GM23248 (cell line): ENCODE results near the gene SGSM1. TPM values are rescaled to one million over a fixed set of nuclear protein-coding genes. Genes with fewer than 3 reads are reported as not detected.

Source experiments
- DNase-seq: peaks from one replicate; pipeline ENCODE4 v3.0.0-alpha.2; 2015
- H2AFZ ChIP-seq: fragments of 200-600 bp; sonication (generic); 2 replicates; pipeline ENCODE4 v1.6.1; 2016; ENCODE audit warnings: antibody characterized with exemption
- H3F3A ChIP-seq: fragments of 200-600 bp; sonication (generic); 2 replicates; pipeline ENCODE4 v1.6.1; 2016; ENCODE audit warnings: mild to moderate bottlenecking, antibody characterized with exemption, mixed run types; ENCODE audit not compliant: insufficient read depth
- H3K27ac ChIP-seq: fragments of 200-600 bp; sonication (generic); 2 replicates; pipeline ENCODE4 v1.5.1; 2016; ENCODE audit warnings: mild to moderate bottlenecking
- H3K27me3 ChIP-seq: fragments of 200-600 bp; sonication (generic); replicated peaks from 2 replicates; pipeline ENCODE4 v1.6.1; 2016; ENCODE audit warnings: mild to moderate bottlenecking; ENCODE audit not compliant: insufficient read depth
- H3K36me3 ChIP-seq: fragments of 200-600 bp; sonication (generic); 2 replicates; pipeline ENCODE4 v1.6.1; 2016; ENCODE audit warnings: low read depth, mild to moderate bottlenecking
- H3K4me1 ChIP-seq: fragments of 200-600 bp; sonication (generic); 2 replicates; pipeline ENCODE4 v1.6.1; 2016; ENCODE audit warnings: mild to moderate bottlenecking; ENCODE audit not compliant: insufficient read depth
- H3K4me2 ChIP-seq: fragments of 200-600 bp; sonication (generic); one replicate; pipeline ENCODE4 v1.6.1; 2016; ENCODE audit warnings: mild to moderate bottlenecking; ENCODE audit not compliant: unreplicated experiment
- H3K4me3 ChIP-seq: fragments of 200-600 bp; sonication (generic); 2 replicates; pipeline ENCODE4 v1.5.1; 2016; ENCODE audit warnings: mild to moderate bottlenecking
- H3K79me2 ChIP-seq: fragments of 200-600 bp; sonication (generic); 2 replicates; pipeline ENCODE4 v1.6.1; 2016; ENCODE audit warnings: mild to moderate bottlenecking; ENCODE audit not compliant: insufficient read depth
- H3K9ac ChIP-seq: fragments of 200-600 bp; sonication (generic); 2 replicates; pipeline ENCODE4 v1.6.1; 2016; ENCODE audit warnings: mild to moderate bottlenecking
- H3K9me2 ChIP-seq: fragments of 200-600 bp; sonication (generic); 2 replicates; pipeline ENCODE4 v1.6.1; 2016; ENCODE audit warnings: mixed run types, mild to moderate bottlenecking, moderate library complexity; ENCODE audit not compliant: insufficient read depth
- H3K9me3 ChIP-seq: fragments of 200-600 bp; sonication (generic); one replicate; pipeline ENCODE4 v1.6.1; 2017; ENCODE audit warnings: low read depth
- H4K20me1 ChIP-seq: fragments of 200-600 bp; sonication (generic); 2 replicates; pipeline ENCODE4 v1.6.0; 2016; ENCODE audit not compliant: insufficient read depth
- EZH2 ChIP-seq: fragments of 200-600 bp; sonication (generic); IDR thresholded peaks from 2 replicates; pipeline ENCODE4 v1.6.1; 2018; ENCODE audit warnings: antibody characterized with exemption, mild to moderate bottlenecking; ENCODE audit not compliant: insufficient read depth, poor library complexity, severe bottlenecking
- EZH2phosphoT487 ChIP-seq: fragments of 200-600 bp; sonication (generic); IDR thresholded peaks from 2 replicates; pipeline ENCODE4 v1.6.1; 2018; ENCODE audit warnings: antibody characterized with exemption, moderate library complexity, mild to moderate bottlenecking, low read depth; ENCODE audit not compliant: insufficient read depth
- WGBS, 2 experiments: methylation state at CpG; one replicate each; pipeline ENCODE4 v1.1.6; 2015 to 2017; ENCODE audit warnings: low lambda C conversion rate in 2 of 2, low coverage in 1 of 2; ENCODE audit errors: missing lambda C conversion rate in 2 of 2; 5-methylcytosine and 5-hydroxymethylcytosine counted together
- in situ Hi-C: fragments of 300-500 bp; cut with MboI; formaldehyde crosslinking; loops from 2 replicates; pipeline ENCODE4 v1.15.0; 2020
- polyA plus RNA-seq: library from polyadenylated mRNA; unstranded; fragments of >200 nt; fragmentation: Nextera tagmentation; extraction: Ambion mirVana; gene quantifications from 2 replicates; pipeline ENCODE4 v1.2.1, GENCODE V29; 2016
- total RNA-seq: library from RNA; depleted of rRNA; stranded (reverse); fragments of >200 nt; shearing (Covaris generic); gene quantifications from 2 replicates; pipeline ENCODE4 v1.2.3, GENCODE V29; 2014

SGSM1 gene
- total and polyA plus RNA-seq, 2 experiments from 2014 or later: not detected

DNA sequence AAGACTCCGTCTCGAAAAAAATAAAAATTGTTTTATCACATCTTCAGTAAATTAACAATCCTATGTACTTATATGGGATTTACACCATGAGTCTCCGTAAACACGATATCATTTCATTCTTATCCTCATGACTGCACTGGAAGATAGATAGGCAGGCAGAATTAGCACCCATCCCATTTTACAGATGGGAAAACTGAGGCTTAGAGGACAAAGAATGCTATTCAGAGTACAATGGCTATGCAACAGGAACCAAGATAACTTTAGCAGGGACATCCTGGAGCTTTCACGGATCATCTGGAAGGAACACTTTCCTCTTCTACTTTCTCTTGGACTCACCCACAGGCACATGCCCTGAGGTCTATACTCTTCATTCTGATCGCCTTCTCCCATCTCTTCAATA is 14.6 kb upstream of the SGSM1 start:
- no peaks in the 10 kb centered on the region for H3K9me2 ChIP-seq
- H3K4me3 ChIP-seq: no peak overlapping the region
- H3K79me2 ChIP-seq: no peaks in the 10 kb centered on the region
- no peak overlapping the region for H3K27ac ChIP-seq
- no peak overlapping the region for H3K9ac ChIP-seq
- 52 to 54% methylated on average over 6 of the region's 6 CpGs for WGBS, 2 experiments
- in situ Hi-C loops: no loop called here
- H3K4me1 ChIP-seq: no peaks in the 10 kb centered on the region
- H3K4me2 ChIP-seq: no peak overlapping the region
- TF ChIP-seq EZH2: no peak
- no peak for TF ChIP-seq EZH2phosphoT487
- H3K27me3 ChIP-seq: no peaks in the 10 kb centered on the region
- no peak for DNase-seq
- no peak overlapping the region for H2AFZ ChIP-seq
- no peaks in the 10 kb centered on the region for H3K36me3 ChIP-seq
- H3F3A ChIP-seq: no peaks in the 10 kb centered on the region
- H3K9me3 ChIP-seq: no peaks in the 10 kb centered on the region
- H4K20me1 ChIP-seq: no peaks in the 10 kb centered on the region

DNA sequence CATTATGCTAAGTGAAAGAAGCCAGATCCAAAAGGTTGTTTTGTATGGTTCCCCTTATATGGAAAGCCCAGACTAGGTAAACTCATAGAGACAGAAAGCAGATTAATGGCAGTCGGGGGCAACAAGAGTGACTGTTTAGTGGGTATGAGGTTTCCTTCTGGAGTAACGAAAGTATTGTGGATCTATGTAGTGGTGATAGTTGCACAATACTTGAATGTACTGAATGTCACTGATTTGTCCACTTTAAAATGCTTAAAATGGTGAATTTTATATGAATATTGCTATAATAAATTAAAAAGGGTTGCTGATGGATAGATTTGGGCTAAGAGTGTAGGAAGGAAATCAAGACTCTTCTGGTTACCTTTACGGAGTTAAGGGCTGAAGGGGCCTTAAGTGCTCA is 10.0 kb upstream of the SGSM1 start:
- 54 to 55% methylated on average over 3 of the region's 3 CpGs for WGBS, 2 experiments
- H4K20me1 ChIP-seq: no peaks in the 10 kb centered on the region
- no peaks in the 10 kb centered on the region for H3K9me2 ChIP-seq
- no peak overlapping the region for H3K27ac ChIP-seq
- H3K27me3 ChIP-seq: no peaks in the 10 kb centered on the region
- H2AFZ ChIP-seq: no peak overlapping the region
- DNase-seq: no peak
- no peak overlapping the region for H3K9ac ChIP-seq
- no peaks in the 10 kb centered on the region for H3K4me1 ChIP-seq
- H3K36me3 ChIP-seq: no peaks in the 10 kb centered on the region
- no peak overlapping the region for H3K4me2 ChIP-seq
- TF ChIP-seq EZH2phosphoT487 (no peak), EZH2 (no peak)
- H3K79me2 ChIP-seq: no peaks in the 10 kb centered on the region
- no peaks in the 10 kb centered on the region for H3F3A ChIP-seq
- H3K9me3 ChIP-seq: no peaks in the 10 kb centered on the region
- in situ Hi-C loops: no loop called here
- no peak overlapping the region for H3K4me3 ChIP-seq

- in situ Hi-C loops: no loop called here
- H3K4me2 ChIP-seq: no peak overlapping the region
Measured at GRCh38 chr22:24796860-24797259, 9.2 kb upstream of the SGSM1 start.

DNA sequence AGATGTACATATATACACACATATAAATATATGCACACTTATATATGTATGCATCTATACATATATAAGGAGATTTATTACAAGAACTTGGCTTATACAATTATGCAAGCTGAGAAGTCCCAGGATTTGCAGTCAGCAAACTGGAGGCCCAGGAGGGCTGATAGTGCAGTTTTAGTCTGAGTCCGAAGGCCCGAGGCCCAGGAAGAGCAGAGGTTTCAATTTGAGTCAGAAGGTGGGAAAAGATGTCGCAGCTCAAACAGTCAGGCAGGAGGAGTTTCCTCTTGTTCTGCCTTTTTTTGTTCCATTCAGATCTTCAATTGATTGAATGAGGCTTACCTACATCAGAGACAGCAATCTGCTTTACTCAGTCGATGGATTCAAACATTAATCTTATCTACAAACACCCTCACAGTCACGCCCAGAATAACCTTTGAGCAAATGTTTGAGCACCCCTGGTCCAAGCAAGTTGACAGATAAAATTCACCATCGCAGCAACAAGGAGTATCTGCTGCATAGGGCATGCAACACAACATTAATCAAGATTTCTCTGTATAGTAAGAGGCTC is 4.0 kb upstream of the SGSM1 start:
- in situ Hi-C loops: no loop called here
- peaks cover 3% of the 10 kb centered on the region; the same call in 1 of the 2 replicates for H3K27me3 ChIP-seq
- no peak overlapping the region for H3K4me3 ChIP-seq
- no peaks in the 10 kb centered on the region for H3K9me3 ChIP-seq
- H3K4me2 ChIP-seq: no peak overlapping the region
- H4K20me1 ChIP-seq: no peaks in the 10 kb centered on the region
- H3K9ac ChIP-seq: no peak overlapping the region
- no peaks in the 10 kb centered on the region for H3K4me1 ChIP-seq
- no peaks in the 10 kb centered on the region for H3K9me2 ChIP-seq
- WGBS, 2 experiments: 56% methylated on average over 6 of the region's 6 CpGs
- no peaks in the 10 kb centered on the region for H3F3A ChIP-seq
- no peak for DNase-seq
- H2AFZ ChIP-seq: no peak overlapping the region
- H3K36me3 ChIP-seq: no peaks in the 10 kb centered on the region
- TF ChIP-seq EZH2phosphoT487: no peak
- TF ChIP-seq EZH2: no peak
- H3K79me2 ChIP-seq: no peaks in the 10 kb centered on the region
- no peak overlapping the region for H3K27ac ChIP-seq

More at GRCh38 chr22:24796860-24797259, 9.2 kb upstream of the SGSM1 start:
- Histone ChIP-seq H3F3A (no peaks in the 10 kb centered on the region), H3K79me2 (no peaks in the 10 kb centered on the region), H3K27ac (no peak overlapping the region), H3K9me3 (no peaks in the 10 kb centered on the region), H3K4me3 (no peak overlapping the region), H3K9ac (no peak overlapping the region), H2AFZ (no peak overlapping the region), H4K20me1 (no peaks in the 10 kb centered on the region), H3K27me3 (no peaks in the 10 kb centered on the region), H3K9me2 (no peaks in the 10 kb centered on the region), H3K4me1 (no peaks in the 10 kb centered on the region), H3K36me3 (no peaks in the 10 kb centered on the region)
- WGBS, 2 experiments: 31 to 39% methylated on average over 4 of the region's 4 CpGs
- TF ChIP-seq EZH2: no peak
- no peak for TF ChIP-seq EZH2phosphoT487
- no peak for DNase-seq
